IPS-18c (cell line): Measurements from ENCODE around the gene NAA38.

Experiments
- H3K4me3 ChIP-seq: 2 replicates; pipeline ENCODE4 v1.7.0; 2013; ENCODE audit warnings: low read depth, mild to moderate bottlenecking, low read length, moderate library complexity; ENCODE audit not compliant: insufficient read depth
- H3K9me3 ChIP-seq: one replicate; pipeline ENCODE4 v1.6.1; 2013; ENCODE audit warnings: mild to moderate bottlenecking, low read length, moderate library complexity; ENCODE audit not compliant: control insufficient read depth, insufficient read depth

NAA38 gene, protein sequence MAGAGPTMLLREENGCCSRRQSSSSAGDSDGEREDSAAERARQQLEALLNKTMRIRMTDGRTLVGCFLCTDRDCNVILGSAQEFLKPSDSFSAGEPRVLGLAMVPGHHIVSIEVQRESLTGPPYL

DNA sequence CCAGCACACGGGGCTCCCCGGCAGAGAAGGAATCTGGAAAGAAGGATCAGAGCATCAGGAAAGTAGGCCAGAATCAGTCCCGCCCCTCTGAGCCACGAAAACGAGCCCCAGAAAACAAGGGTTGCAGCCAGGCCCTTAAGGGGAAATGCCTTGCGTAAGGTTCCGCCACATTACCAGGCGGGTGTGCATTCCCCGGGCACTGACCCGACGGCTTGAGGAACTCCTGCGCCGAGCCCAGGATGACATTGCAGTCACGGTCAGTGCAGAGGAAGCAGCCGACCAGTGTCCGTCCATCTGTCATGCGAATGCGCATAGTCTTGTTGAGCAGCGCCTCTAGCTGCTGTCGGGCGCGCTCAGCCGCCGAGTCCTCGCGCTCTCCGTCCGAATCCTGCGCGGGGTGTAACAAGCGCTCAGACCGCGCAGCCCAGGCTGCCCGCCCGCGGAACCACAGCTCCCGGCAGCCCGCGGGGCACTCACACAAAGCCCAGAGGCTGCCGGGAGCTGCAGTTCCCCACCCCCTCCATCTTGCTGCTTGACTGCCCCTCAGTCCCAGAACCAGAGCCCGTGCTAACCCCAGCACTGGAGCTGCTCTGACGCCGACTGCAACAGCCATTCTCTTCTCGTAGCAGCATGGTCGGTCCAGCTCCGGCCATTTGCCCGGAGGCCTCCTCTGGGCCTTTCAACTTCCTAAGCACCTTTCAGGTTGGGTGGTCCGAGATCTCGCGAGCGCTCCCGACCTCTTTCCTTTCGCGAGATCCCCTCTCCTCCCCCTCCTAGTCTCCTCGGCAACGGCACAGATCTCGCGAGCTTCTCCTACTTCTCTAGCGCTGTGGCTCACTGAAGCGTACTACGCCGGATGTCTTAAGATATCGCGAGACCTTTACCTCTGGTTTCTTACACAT is at the start of gene NAA38:
Gene NAA38 (minus strand): TSS at position 749 of the 902 bp plus-strand sequence. CDS start 96 bp downstream, at position 653.
- H3K9me3 ChIP-seq, result peaks cover 3% of the 10 kb centered on the region
- peak within 1 kb of the TSS; percentile 79 for H3K4me3 ChIP-seq

DNA sequence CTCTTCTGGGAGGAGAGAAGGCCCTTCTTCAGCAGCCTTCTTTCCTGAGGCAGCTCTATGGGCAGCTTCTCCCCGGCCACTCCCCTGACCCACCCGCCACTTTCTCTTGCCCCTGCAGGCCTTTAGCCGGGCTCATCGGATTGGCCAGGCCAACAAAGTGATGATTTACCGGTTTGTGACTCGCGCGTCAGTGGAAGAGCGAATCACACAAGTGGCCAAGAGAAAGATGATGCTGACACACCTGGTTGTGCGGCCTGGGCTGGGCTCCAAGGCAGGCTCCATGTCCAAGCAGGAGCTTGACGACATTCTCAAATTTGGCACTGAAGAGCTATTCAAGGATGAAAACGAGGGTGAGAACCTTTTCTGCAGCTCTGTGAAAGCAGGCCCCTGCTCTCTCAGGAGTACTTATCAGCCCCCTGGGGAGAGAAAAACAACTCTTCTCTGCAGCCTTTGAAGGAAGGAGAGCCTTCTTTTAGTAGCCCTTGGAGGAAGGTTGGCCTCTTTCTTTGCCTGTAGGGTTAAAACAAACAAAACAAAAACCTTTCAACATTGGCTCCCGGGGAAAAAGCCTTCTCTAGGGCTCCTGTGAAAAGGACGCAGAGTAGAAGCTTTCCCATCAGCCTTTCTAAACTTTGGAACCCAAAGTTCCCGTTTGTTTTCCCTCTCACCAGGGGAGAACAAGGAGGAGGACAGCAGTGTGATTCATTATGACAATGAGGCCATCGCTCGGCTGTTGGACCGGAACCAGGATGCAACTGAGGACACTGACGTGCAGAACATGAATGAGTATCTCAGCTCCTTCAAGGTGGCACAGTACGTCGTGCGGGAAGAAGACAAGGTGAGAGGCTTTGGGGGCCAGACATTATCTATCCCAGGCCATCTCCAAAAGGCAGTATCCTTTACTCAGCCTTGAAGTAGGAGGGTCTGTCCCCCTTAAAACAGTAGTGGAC is 46.1 kb upstream of the NAA38 start:
- H3K4me3 ChIP-seq, result no peak overlapping the region
- H3K9me3 ChIP-seq, result no peaks in the 10 kb centered on the region

DNA sequence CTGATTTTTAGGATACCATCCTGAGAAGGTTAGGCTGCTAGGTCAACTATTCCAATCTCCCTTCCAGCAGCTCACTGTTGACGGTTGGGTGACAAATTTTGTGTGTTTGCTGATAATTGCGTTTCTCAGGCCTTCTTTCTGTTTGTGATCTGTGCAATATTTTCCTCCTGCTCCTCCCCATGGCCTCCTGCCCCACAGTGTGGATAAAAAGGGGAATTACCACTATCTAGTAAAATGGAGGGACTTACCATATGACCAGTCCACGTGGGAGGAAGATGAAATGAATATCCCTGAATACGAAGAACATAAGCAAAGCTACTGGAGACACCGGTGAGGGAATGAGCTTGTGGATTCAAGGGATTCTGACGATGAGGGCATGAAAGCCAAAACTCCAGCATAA is 40.4 kb upstream of the NAA38 start:
- no peak overlapping the region for H3K4me3 ChIP-seq
- H3K9me3 ChIP-seq, result no peaks in the 10 kb centered on the region

DNA sequence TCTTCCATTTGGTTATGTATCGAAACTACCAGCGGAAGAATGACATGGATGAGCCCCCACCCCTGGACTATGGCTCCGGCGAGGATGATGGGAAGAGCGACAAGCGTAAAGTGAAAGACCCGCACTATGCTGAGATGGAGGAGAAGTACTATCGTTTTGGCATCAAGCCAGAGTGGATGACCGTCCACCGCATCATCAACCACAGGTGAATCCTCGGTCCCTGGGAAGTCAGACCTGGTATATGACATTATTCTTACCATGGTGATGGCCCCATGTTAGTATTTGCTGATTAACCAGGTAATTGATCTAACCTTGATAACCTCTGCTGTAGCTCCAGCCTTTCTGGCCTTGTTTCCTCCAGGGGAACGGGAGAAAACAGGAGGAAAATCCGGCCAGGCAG is 39.7 kb upstream of the NAA38 start:
- no peak overlapping the region for H3K4me3 ChIP-seq
- H3K9me3 ChIP-seq, result no peaks in the 10 kb centered on the region

DNA sequence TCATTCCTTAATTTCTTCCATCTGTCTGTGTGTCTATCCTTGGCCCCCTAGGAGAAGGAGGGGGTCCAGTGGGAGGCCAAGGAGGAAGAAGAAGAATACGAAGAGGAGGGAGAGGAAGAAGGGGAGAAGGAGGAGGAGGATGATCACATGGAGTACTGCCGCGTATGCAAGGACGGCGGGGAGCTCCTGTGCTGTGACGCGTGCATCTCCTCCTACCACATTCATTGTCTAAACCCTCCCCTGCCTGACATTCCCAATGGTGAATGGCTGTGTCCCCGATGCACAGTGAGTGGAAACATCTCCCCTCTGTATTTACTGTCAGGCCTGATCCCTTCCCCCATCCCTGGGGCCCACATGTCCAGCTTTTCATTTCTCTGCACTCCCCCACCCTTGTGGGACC is 37.5 kb upstream of the NAA38 start:
- Histone ChIP-seq H3K9me3 (no peaks in the 10 kb centered on the region), H3K4me3 (no peak overlapping the region)

DNA sequence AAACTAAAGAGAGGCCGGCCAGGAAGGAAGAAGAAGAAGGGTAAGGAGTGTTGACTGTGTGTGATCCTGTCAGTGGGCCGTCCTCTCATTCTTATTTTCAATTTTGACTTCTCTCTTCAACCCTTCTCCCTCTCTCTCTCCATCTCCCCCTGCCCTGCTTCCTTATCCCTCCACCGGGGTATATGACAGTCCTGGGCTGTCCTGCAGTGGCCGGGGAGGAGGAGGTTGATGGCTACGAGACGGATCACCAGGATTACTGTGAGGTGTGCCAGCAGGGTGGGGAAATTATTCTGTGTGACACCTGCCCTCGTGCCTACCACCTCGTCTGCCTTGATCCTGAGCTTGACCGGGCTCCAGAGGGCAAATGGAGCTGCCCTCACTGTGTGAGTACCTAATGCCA is 36.9 kb upstream of the NAA38 start:
- Histone ChIP-seq H3K4me3 (no peak overlapping the region), H3K9me3 (no peaks in the 10 kb centered on the region)

DNA sequence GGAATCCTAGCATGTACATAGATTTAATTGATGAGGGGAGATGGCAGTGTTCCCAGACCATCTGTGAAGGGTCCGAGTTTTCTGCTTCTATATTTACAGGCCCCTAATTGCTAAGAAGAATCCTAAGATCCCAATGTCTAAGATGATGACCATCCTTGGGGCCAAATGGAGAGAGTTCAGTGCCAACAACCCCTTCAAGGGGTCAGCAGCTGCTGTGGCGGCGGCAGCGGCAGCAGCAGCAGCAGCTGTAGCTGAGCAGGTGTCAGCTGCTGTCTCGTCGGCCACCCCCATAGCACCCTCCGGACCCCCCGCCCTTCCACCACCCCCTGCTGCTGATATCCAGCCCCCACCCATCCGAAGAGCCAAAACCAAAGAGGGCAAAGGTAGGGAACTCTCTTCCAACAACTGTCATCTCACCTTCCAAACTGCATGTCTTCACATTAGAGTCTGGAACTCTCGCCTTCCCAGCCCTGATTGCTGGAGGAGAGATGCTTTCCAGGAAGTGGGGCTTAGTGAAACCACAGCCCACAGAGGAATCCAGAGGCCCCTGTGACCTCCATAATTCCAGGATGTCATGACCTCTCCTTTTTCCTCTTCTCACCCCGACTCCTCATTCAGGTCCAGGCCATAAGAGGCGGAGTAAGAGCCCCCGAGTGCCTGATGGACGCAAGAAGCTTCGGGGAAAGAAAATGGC is 36.0 kb upstream of the NAA38 start:
- H3K4me3 ChIP-seq, result no peak overlapping the region
- no peaks in the 10 kb centered on the region for H3K9me3 ChIP-seq

DNA sequence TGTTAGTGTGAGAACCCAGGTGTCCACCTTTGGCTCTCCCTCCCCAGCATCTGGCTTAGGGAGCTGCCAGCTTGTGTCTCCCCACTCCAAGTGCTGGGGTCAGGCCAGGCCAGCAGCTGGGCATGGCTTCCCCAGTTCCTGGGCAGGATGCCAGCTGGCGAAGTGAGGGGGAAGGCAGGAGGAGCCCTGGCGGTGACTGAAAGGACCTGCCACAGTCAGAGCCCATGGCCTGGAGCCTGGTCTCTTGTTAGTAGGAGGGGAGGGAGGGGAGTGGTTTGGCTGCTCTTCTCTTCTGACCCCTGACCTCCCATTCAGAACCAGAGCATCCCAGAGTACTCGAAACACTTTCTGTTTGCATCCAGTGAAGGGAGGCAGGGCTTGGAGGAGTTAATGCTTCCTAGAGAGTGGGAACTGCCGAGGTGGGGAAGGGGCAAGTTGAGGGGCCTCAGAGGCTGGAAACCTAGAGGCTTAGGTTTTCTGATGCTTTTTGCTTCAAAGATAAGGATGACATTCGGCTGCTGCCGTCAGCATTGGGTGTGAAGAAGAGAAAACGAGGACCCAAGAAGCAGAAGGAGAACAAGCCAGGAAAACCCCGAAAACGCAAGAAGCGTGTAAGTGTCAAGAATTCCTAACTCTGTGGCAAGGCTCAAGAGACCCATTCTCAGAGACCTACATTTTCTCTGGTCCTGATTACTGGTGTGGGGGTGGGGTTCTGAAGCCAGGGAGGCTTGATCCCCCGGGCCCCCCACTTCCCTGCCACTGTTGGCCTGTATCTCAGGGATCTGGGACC is 32.0 kb upstream of the NAA38 start:
- H3K4me3 ChIP-seq, result no peak overlapping the region
- no peaks in the 10 kb centered on the region for H3K9me3 ChIP-seq

DNA sequence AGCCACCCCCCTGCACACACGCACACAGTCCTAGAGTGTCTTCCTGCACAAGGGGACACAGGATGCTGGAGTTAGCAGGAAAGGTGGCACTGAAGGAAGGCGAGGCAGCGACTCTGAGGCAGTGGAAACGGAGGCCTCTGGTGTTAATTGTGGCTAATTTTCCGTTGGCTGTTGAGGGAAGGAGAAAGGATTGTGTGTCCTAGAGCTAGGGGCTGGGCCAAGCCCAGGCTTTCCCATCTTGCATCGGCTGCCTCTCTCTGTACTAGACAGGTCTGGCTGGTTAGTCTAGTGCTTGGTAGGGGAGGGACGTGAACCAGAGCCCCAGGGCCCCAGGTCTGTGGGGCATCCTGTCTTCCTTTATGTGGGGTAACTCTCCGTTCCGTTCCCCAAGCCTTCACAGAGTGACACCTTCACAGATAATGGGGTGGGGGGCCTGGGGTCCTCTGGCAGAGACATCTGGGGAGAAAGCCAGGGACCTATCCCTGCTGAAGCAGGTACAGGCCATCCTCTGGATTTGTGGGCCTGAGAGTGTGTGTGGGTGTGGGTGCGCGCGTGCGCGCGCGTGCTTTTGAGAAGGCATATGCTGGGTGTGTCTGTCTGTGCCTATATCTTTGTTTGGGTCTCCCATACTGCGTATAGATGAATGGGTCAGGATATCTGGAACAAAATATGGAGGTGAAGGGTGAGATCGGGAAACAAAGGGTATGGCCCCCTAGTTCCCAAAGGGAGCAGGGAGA is 31.0 kb upstream of the NAA38 start, which contains the start of gene CHD3:
Gene CHD3 (plus strand): TSS at position 606 of the 737 bp plus-strand sequence. CDS start 212 bp downstream, outside the sequence.
- Histone ChIP-seq H3K4me3 (peak within 1 kb of the TSS; percentile 77), H3K9me3 (no peaks in the 10 kb centered on the region)

DNA sequence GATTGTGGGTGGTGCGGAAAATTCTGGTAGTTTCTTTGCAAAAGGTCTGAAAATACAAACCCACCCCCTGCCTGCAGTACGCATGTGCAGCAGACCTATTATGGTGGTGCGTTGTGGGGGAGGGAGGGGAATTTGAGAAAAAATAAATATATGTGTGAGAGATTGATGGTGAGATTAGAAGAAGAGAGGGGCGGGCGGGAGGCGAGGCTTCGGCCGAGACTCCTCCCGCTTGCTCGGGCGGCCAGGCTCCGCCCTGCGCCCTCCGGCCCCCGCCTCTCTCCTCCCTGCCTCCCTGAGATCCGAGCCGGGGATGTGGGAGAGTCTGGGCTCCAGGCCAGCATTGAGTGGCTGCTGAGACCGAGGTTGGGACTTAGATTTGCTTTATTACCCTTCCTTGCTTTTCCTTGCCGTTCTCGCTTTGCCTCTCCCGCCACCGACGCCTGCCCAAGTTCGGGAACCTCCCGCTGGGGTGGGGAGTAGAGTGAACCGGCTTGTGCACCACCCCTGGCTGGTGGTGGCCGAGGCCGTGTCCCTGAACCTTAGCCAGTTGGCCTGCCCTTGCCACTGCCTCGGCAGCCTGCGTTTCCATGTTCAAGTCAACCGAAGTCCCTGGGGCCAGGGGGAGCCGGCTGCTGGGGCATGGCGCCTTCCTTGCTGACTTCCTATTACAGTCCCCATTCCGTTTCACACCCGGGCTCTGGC is 30.3 kb upstream of the NAA38 start:
- Histone ChIP-seq H3K9me3 (no peaks in the 10 kb centered on the region), H3K4me3 (peak overlapping the region; percentile 77)

DNA sequence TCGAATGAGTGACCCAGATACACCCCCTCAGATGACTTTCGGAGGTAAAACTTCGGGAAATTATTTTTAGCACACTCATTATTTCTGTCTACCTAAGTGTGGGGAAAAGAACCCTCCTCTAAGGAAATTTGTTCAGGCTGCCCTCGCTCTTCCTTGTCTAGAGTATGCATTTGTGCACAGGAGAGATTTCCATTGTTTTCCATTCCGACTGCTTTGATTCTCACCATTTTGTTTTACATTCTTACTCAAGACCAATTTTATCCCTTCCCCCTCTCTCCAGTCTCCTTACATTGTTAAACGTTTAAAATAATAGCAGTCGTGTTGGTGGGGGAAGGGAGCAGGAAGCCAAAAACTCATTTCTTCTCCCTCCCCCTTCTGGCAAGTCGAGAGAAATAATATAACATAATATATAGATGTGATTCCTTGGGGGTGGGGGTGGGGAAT is 29.7 kb upstream of the NAA38 start:
- no peaks in the 10 kb centered on the region for H3K9me3 ChIP-seq
- peak overlapping the region; percentile 77 for H3K4me3 ChIP-seq

DNA sequence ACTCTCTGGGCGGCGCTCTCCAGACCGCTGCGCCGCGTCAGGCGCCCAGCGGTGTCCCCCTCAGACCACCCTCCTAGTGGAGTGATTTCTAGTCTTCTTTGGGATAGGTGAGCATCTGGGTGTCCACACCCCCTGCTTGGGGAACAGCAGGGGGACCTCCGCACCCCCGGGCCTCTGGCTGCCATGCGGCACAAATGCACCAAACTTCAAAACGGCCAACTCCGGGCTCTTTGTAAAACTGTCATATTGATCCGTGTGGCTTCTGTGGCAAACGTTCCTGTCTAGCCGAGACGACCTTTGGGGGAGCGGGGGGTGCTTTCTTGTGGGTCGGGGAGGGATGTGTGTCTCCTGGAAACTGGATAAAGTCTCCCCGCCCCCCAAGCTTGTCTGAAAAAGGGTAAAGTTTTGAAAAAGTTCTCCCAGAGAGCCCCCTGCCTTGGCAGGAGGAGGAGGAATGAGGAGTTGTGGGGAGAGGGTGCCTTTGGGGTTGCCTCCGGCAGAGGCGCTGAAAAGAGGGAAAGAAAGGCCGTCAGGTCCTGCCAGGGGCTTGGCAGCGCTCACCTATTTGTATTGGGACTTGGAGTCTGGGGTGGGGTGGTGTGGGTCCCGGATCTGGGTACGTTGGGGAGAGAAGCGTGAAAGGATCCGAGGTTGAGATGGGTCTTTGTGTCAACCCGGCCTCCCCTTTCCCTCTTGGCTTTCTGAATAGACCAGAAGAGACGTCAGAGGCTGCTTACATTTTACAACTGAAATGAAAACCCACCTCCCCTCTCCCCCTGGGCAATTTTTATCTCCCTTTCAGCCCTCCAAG is 29.1 kb upstream of the NAA38 start:
- Histone ChIP-seq H3K4me3 (peak overlapping the region; percentile 77), H3K9me3 (no peaks in the 10 kb centered on the region)

DNA sequence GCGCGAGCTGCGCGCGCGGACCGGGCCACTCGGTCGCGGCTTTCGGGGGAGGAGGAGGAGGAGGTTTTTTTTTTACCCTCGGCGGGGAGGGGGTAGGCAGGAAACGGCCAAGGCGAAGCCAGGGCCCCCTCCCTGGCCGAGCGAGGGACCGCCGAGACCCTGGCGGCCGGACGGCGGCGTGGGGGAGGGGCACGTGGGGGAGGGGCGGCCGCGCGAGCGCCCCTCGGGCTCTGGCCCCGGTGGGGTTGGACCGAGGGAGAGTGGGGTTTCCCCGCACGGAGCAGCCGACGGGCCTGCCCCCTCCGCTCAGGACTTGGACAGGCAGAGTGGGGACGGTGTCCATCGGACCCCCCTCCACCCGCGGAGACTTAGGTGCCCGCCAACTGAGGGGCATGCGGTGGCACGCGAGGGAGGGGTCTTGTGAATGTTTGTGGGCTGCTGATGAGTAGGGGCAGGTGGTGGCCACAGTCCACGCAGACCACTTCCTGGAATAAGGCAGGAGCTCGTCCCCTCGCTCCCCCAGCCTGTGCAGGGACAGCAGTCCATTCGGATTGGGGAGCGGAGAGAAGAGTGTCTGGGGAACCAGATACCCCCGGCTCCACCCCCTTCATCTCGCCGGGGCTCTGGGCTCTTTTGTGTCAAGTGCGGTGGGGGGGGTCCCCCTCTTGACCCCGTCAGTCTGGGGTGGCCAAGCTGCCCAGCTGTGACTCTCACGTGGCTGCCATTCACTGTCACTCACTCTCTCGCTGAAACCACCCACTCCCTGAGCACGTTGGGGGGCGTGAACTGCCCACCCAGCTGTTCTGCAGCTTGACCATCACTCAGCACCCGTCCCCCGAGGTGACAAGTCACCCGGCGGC is 28.2 kb upstream of the NAA38 start:
- H3K9me3 ChIP-seq, result no peaks in the 10 kb centered on the region
- peak overlapping the region; percentile 77 for H3K4me3 ChIP-seq
